Endothelial cell (in vitro differentiated cells): ENCODE data around the gene SERPINA6. TPM values are rescaled to one million over a fixed set of nuclear protein-coding genes. Genes with fewer than 3 reads are reported as not detected.
"Not testable (repeated sequence)": the region's sequence is repeated elsewhere in the genome, so short reads cannot be mapped to it uniquely, and the experiment has no call there.

Source experiments
- DNase-seq: peaks from one replicate; pipeline ENCODE4 v3.0.0; 2021; ENCODE audit warnings: low spot score
- H3K27ac Mint-ChIP-seq: one replicate; pipeline ENCODE4 v1.8.0; 2021; ENCODE audit warnings: mixed read lengths, inconsistent platforms; ENCODE audit not compliant: unreplicated experiment
- H3K27me3 Mint-ChIP-seq: one replicate; pipeline ENCODE4 v1.8.0; 2021; ENCODE audit warnings: mild to moderate bottlenecking, moderate library complexity, mixed read lengths, inconsistent platforms; ENCODE audit not compliant: unreplicated experiment
- H3K36me3 Mint-ChIP-seq: one replicate; pipeline ENCODE4 v1.8.0; 2021; ENCODE audit warnings: mild to moderate bottlenecking, low read depth, mixed read lengths, inconsistent platforms; ENCODE audit not compliant: unreplicated experiment
- H3K4me1 Mint-ChIP-seq: one replicate; pipeline ENCODE4 v1.8.0; 2021; ENCODE audit warnings: mild to moderate bottlenecking, mixed read lengths, inconsistent platforms; ENCODE audit not compliant: unreplicated experiment
- H3K4me3 Mint-ChIP-seq: one replicate; pipeline ENCODE4 v1.8.0; 2021; ENCODE audit warnings: mild to moderate bottlenecking, mixed read lengths, inconsistent platforms; ENCODE audit not compliant: unreplicated experiment
- H3K9me3 Mint-ChIP-seq: one replicate; pipeline ENCODE4 v1.8.0; 2021; ENCODE audit warnings: mixed read lengths, inconsistent platforms; ENCODE audit not compliant: unreplicated experiment
- CTCF ChIP-seq: fragments of 200-600 bp; sonication (generic); IDR thresholded peaks from one replicate; pipeline ENCODE4 v1.5.0; 2021; ENCODE audit warnings: antibody characterized with exemption; ENCODE audit not compliant: unreplicated experiment
- long read RNA-seq: library from polyadenylated mRNA; unstranded; transcript quantifications from one replicate; pipeline ENCODE4 v2.0.0, GENCODE V29; 2020; ENCODE audit not compliant: unreplicated experiment
- total RNA-seq: library from RNA; stranded (reverse); fragmentation: NEBNext Ultra II Directional; extraction: Animal tissue kit (Norgen Biotek cat#: 25700); gene quantifications from one replicate; pipeline ENCODE4 v1.2.1, GENCODE V29; 2021; ENCODE audit not compliant: unreplicated experiment

The SERPINA6 gene
- not detected for total RNA-seq
- long read RNA-seq: 0 reads

- TF ChIP-seq CTCF: no peak
- H3K9me3 Mint-ChIP-seq: no peaks in the 10 kb centered on the region
- peaks cover 6% of the 10 kb centered on the region for H3K4me1 Mint-ChIP-seq
- no peak within 1 kb of the TSS for H3K4me3 Mint-ChIP-seq
- no peak within 1 kb of the TSS for H3K27ac Mint-ChIP-seq
- H3K36me3 Mint-ChIP-seq: no peaks in the 10 kb centered on the region
- DNase-seq: no peak
- no peaks in the 10 kb centered on the region for H3K27me3 Mint-ChIP-seq
These were observed at the start of gene SERPINA6 for GRCh38 chr14:94322648-94323570. TSS of gene SERPINA6 (minus strand) at chr14:94323336. CDS start at chr14:94314648, 8,688 bp downstream.

- no peaks in the 10 kb centered on the region for H3K36me3 Mint-ChIP-seq
- H3K9me3 Mint-ChIP-seq: no peaks in the 10 kb centered on the region
- peaks cover 14% of the 10 kb centered on the region for H3K27me3 Mint-ChIP-seq
- no peak for TF ChIP-seq CTCF
- no peak overlapping the region for H3K27ac Mint-ChIP-seq
- no peak overlapping the region for H3K4me3 Mint-ChIP-seq
- no peak for DNase-seq
- peaks cover 22% of the 10 kb centered on the region for H3K4me1 Mint-ChIP-seq
These were observed 49.0 kb upstream of the SERPINA6 start for GRCh38 chr14:94372021-94372605.

GRCh38 chr14:94370524-94370910 lies 47.4 kb upstream of the SERPINA6 start:
- Mint-ChIP-seq H3K4me3 (no peak overlapping the region), H3K9me3 (no peaks in the 10 kb centered on the region), H3K27ac (no peak overlapping the region), H3K36me3 (no peaks in the 10 kb centered on the region), H3K4me1 (peaks cover 12% of the 10 kb centered on the region), H3K27me3 (peaks cover 9% of the 10 kb centered on the region)
- no peak for TF ChIP-seq CTCF
- no peak for DNase-seq

- H3K4me3 Mint-ChIP-seq, DNase-seq, H3K9me3 Mint-ChIP-seq, H3K27ac Mint-ChIP-seq, H3K36me3 Mint-ChIP-seq, H3K4me1 Mint-ChIP-seq, H3K27me3 Mint-ChIP-seq: not testable (repeated sequence)
These were observed 46.8 kb upstream of the SERPINA6 start for GRCh38 chr14:94369766-94370523.

- DNase-seq: no peak
- H3K9me3 Mint-ChIP-seq: no peaks in the 10 kb centered on the region
- peaks cover 4% of the 10 kb centered on the region for H3K4me1 Mint-ChIP-seq
- no peak for TF ChIP-seq CTCF
- H3K36me3 Mint-ChIP-seq: no peaks in the 10 kb centered on the region
- H3K27ac Mint-ChIP-seq: no peak overlapping the region
- H3K27me3 Mint-ChIP-seq: peaks cover 9% of the 10 kb centered on the region
- H3K4me3 Mint-ChIP-seq: no peak overlapping the region
These were observed 45.8 kb upstream of the SERPINA6 start for GRCh38 chr14:94368956-94369355.
